H9 (cell line): Measurements from ENCODE around the gene CRACR2A. TPM values are rescaled to one million over a fixed set of nuclear protein-coding genes. Genes with fewer than 3 reads are reported as not detected.

ENCODE experiments used
- DNase-seq: peaks from one replicate; pipeline ENCODE4 v3.0.0-alpha.2; 2017
- H2AFZ ChIP-seq: one replicate; pipeline ENCODE4 v1.6.1; 2013; ENCODE audit warnings: mild to moderate bottlenecking, low read length, control low read depth, moderate library complexity
- H2AK5ac ChIP-seq: 2 replicates; pipeline ENCODE4 v1.6.1; 2013; ENCODE audit warnings: low read length, control low read depth, mixed read lengths; ENCODE audit not compliant: insufficient read length
- H2BK120ac ChIP-seq: one replicate; pipeline ENCODE4 v1.6.1; 2013; ENCODE audit warnings: low read depth, mild to moderate bottlenecking, low read length, control low read depth, inconsistent platforms; ENCODE audit not compliant: poor library complexity, severe bottlenecking
- H2BK12ac ChIP-seq: 2 replicates; pipeline ENCODE4 v1.6.1; 2013; ENCODE audit warnings: low read length, control low read depth, mixed read lengths, low read depth; ENCODE audit not compliant: insufficient read length
- H2BK15ac ChIP-seq: 2 replicates; pipeline ENCODE4 v1.6.1; 2013; ENCODE audit warnings: low read depth, low read length, control low read depth
- H2BK20ac ChIP-seq: one replicate; pipeline ENCODE4 v1.6.1; 2013; ENCODE audit warnings: low read depth, mild to moderate bottlenecking, low read length, control low read depth, inconsistent platforms; ENCODE audit not compliant: poor library complexity, severe bottlenecking
- H2BK5ac ChIP-seq: 2 replicates; pipeline ENCODE4 v1.6.1; 2013; ENCODE audit warnings: low read length, control low read depth, mixed read lengths; ENCODE audit not compliant: insufficient read length
- H3K14ac ChIP-seq: 2 replicates; pipeline ENCODE4 v1.6.1; 2013; ENCODE audit warnings: low read length, control low read depth; ENCODE audit not compliant: insufficient read depth
- H3K18ac ChIP-seq: 2 replicates; pipeline ENCODE4 v1.6.1; 2013; ENCODE audit warnings: low read depth, mild to moderate bottlenecking, mixed read lengths, low read length, control low read depth; ENCODE audit not compliant: insufficient read length
- H3K23ac ChIP-seq: 2 replicates; pipeline ENCODE4 v1.6.1; 2013; ENCODE audit warnings: low read length, control low read depth, mixed read lengths, low read depth; ENCODE audit not compliant: insufficient read length
- H3K23me2 ChIP-seq: 2 replicates; pipeline ENCODE4 v1.6.1; 2013; ENCODE audit warnings: low read depth, mild to moderate bottlenecking, mixed read lengths, low read length, control low read depth; ENCODE audit not compliant: insufficient read length, poor library complexity, severe bottlenecking
- H3K27ac ChIP-seq: 2 replicates; pipeline ENCODE4 v1.5.1; 2013; ENCODE audit warnings: low read length, control low read depth, mixed read lengths, low read depth; ENCODE audit not compliant: insufficient read length
- H3K27me3 ChIP-seq: 2 replicates; pipeline ENCODE4 v1.6.1; 2013; ENCODE audit warnings: low read length, control low read depth, inconsistent platforms; ENCODE audit not compliant: insufficient read depth
- H3K4ac ChIP-seq: 2 replicates; pipeline ENCODE4 v1.6.1; 2013; ENCODE audit warnings: low read depth, mild to moderate bottlenecking, control low read depth, inconsistent platforms, low read length, moderate library complexity
- H3K4me1 ChIP-seq: 2 replicates; pipeline ENCODE4 v1.6.1; 2013; ENCODE audit warnings: low read length, control low read depth, inconsistent platforms; ENCODE audit not compliant: insufficient read depth
- H3K4me2 ChIP-seq: 2 replicates; pipeline ENCODE4 v1.6.1; 2013; ENCODE audit warnings: low read length, control low read depth, mixed read lengths; ENCODE audit not compliant: insufficient read length, insufficient read depth
- H3K56ac ChIP-seq: 2 replicates; pipeline ENCODE4 v1.6.1; 2013; ENCODE audit warnings: low read depth, mild to moderate bottlenecking, mixed read lengths, low read length, control low read depth; ENCODE audit not compliant: insufficient read length
- H3K79me1 ChIP-seq: 2 replicates; pipeline ENCODE4 v1.6.1; 2013; ENCODE audit warnings: low read depth, mild to moderate bottlenecking, moderate library complexity, low read length, control low read depth, inconsistent platforms; ENCODE audit not compliant: insufficient read depth, poor library complexity, severe bottlenecking
- H3K79me2 ChIP-seq: 2 replicates; pipeline ENCODE4 v1.6.1; 2013; ENCODE audit warnings: low read length, control low read depth, inconsistent platforms; ENCODE audit not compliant: insufficient read depth
- H3K9ac ChIP-seq: 2 replicates; pipeline ENCODE4 v1.6.1; 2013; ENCODE audit warnings: low read length, control low read depth, mixed read lengths; ENCODE audit not compliant: insufficient read length; ENCODE audit errors: extremely low read depth
- H3K9me3 ChIP-seq: one replicate; pipeline ENCODE4 v1.6.1; 2013; ENCODE audit warnings: low read depth, low read length, inconsistent platforms; ENCODE audit not compliant: control insufficient read depth
- H3T11ph ChIP-seq: one replicate; pipeline ENCODE4 v1.6.1; 2013; ENCODE audit warnings: mild to moderate bottlenecking, low read length, control low read depth, inconsistent platforms
- H4K20me1 ChIP-seq: one replicate; pipeline ENCODE4 v1.6.1; 2013; ENCODE audit not compliant: control insufficient read depth, insufficient read length, insufficient read depth
- H4K5ac ChIP-seq: 2 replicates; pipeline ENCODE4 v1.6.1; 2013; ENCODE audit warnings: low read depth, mild to moderate bottlenecking, mixed read lengths, low read length, control low read depth; ENCODE audit not compliant: insufficient read length
- H4K8ac ChIP-seq: replicated peaks from 2 replicates; pipeline ENCODE4 v1.6.1; 2013; ENCODE audit warnings: low read length, control low read depth, mixed read lengths, low read depth; ENCODE audit not compliant: insufficient read length
- H4K91ac ChIP-seq: 2 replicates; pipeline ENCODE4 v1.6.1; 2013; ENCODE audit warnings: low read depth, mild to moderate bottlenecking, moderate library complexity, mixed read lengths, low read length, control low read depth; ENCODE audit not compliant: insufficient read length
- H3K27ac Mint-ChIP-seq, 3 experiments: 2 replicates in 2 of 3; 3 replicates in 1 of 3; pipeline ENCODE4 v1.8.0; 2020 to 2021; ENCODE audit warnings: mixed read lengths in 3 of 3, mild to moderate bottlenecking in 1 of 3, moderate library complexity in 1 of 3
- H3K27me3 Mint-ChIP-seq: 2 replicates; pipeline ENCODE4 v1.8.0; 2021; ENCODE audit warnings: low read depth, mild to moderate bottlenecking, moderate library complexity, mixed read lengths
- H3K36me3 Mint-ChIP-seq, 3 experiments: 2 replicates in 2 of 3; 3 replicates in 1 of 3; pipeline ENCODE4 v1.8.0; 2020 to 2021; ENCODE audit warnings: low read depth in 3 of 3, mixed read lengths in 3 of 3; ENCODE audit not compliant: insufficient read depth in 1 of 3
- H3K4me1 Mint-ChIP-seq, 2 experiments: 2 replicates each; pipeline ENCODE4 v1.8.0; 2020; ENCODE audit warnings: mixed read lengths in 2 of 2
- H3K4me3 Mint-ChIP-seq, 2 experiments: 2 replicates in 1 of 2; 3 replicates in 1 of 2; pipeline ENCODE4 v1.8.0; 2020 to 2021; ENCODE audit warnings: mild to moderate bottlenecking in 2 of 2, mixed read lengths in 2 of 2, moderate library complexity in 1 of 2
- H3K9me3 Mint-ChIP-seq, 2 experiments: 2 replicates in 1 of 2; 3 replicates in 1 of 2; pipeline ENCODE4 v1.8.0; 2020; ENCODE audit warnings: mild to moderate bottlenecking in 2 of 2, mixed read lengths in 2 of 2, moderate library complexity in 1 of 2
- CTCF ChIP-seq: fragments of 200-600 bp; sonication (generic); conservative IDR thresholded peaks from 3 replicates; pipeline ENCODE4 v1.8.0; 2021; ENCODE audit warnings: antibody characterized with exemption, mild to moderate bottlenecking
- WGBS: extraction: QIAGEN DNeasy Blood & Tissue Kit; methylation state at CpG from one replicate; pipeline ENCODE4 v1.1.7; 2013; ENCODE audit warnings: missing lambda C conversion rate, low lambda C conversion rate, mixed read lengths; ENCODE audit not compliant: insufficient read length; ENCODE audit errors: extremely low coverage; 5-methylcytosine and 5-hydroxymethylcytosine counted together
- total RNA-seq: library from RNA; stranded (reverse); gene quantifications from 2 replicates; pipeline ENCODE4 v1.2.1, GENCODE V29; 2021

CRACR2A gene
- total RNA-seq, 1 experiment from 2014 or later: 2.0 TPM

DNA sequence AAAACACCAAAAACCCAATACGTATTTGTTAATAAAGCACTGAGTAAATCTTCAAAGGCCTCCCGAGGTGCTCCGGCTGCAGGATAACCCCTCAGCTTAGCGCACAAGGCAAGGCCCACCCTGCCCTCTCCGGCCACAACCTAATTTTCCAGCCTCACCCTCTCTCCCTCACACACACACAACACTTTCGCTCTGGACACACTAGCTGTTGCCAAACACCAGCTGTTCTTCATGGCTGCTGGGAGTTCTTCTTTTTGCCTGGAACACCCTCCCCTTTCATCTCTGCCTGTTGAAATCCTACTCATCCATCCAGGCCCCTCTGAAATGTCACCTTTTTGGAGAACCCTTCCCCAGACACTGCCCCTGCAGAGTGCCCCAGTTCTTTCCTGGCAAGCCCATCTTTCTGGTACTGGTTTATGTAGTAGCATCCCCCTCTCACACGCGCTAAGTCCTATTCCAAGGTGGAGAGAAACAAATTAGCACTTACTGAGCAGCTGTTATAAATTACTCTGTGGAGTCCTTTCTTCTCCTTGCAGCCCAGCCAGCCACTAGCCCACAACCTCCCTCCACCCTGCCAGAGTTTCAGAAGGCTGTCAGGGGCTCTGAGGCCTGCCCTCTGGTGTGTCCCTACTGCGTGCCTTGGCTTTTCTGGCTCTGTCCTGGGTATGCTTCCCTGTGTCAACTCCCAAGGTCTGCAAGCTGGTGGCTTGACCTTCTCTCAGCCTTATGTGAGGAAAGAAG, 805 bp upstream of the CRACR2A start:
- H2BK20ac ChIP-seq: no peak overlapping the region
- no peak for TF ChIP-seq CTCF
- no peaks in the 10 kb centered on the region for H3K4me1 ChIP-seq
- H3K27ac ChIP-seq: no peak overlapping the region
- Mint-ChIP-seq H3K4me3 (peak overlapping the region; percentile 34 to 52; a peak in 4 of 5 replicates), H3K27ac (no peak overlapping the region; a peak in 1 of 7 replicates), H3K27me3 (peaks cover 46% of the 10 kb centered on the region), H3K36me3 (no peaks in the 10 kb centered on the region; a peak in 1 of 7 replicates), H3K4me1 (peaks cover 6 to 10% of the 10 kb centered on the region in 2 experiments; a peak in 3 of 4 replicates), H3K9me3 (peaks cover 1 to 3% of the 10 kb centered on the region in 2 experiments; a peak in 2 of 5 replicates)
- no peaks in the 10 kb centered on the region for H3K79me1 ChIP-seq
- no peak overlapping the region for H3K56ac ChIP-seq
- no peaks in the 10 kb centered on the region; the same call in 1 of the 2 replicates for H3K27me3 ChIP-seq
- H3K9me3 ChIP-seq: no peaks in the 10 kb centered on the region
- peak; percentile 34 for DNase-seq
- no peak overlapping the region for H3K23ac ChIP-seq
- no peak overlapping the region for H2BK120ac ChIP-seq
- no peak overlapping the region for H3K4me2 ChIP-seq
- H2BK12ac ChIP-seq: no peak overlapping the region
- no peaks in the 10 kb centered on the region for H3K79me2 ChIP-seq
- H3K4ac ChIP-seq: no peak overlapping the region
- H3K18ac ChIP-seq: no peak overlapping the region
- no peak overlapping the region for H2BK5ac ChIP-seq
- H2AK5ac ChIP-seq: no peak overlapping the region
- WGBS: no CpG with 5 or more reads among the region's 9 CpGs
- H3K23me2 ChIP-seq: peaks cover 2% of the 10 kb centered on the region
- H2AFZ ChIP-seq: no peak overlapping the region
- H4K91ac ChIP-seq: no peak overlapping the region
- H4K5ac ChIP-seq: no peak overlapping the region
- H3T11ph ChIP-seq: no peak overlapping the region
- no peaks in the 10 kb centered on the region for H4K20me1 ChIP-seq
- H4K8ac ChIP-seq: no peak overlapping the region
- no peak overlapping the region for H2BK15ac ChIP-seq
- no peak overlapping the region for H3K9ac ChIP-seq
- H3K14ac ChIP-seq: no peak overlapping the region
